GM12878 (cell line): ENCODE results near the gene ETV4. TPM values are rescaled to one million over a fixed set of nuclear protein-coding genes. Genes with fewer than 3 reads are reported as not detected.

Source experiments
- ATAC-seq: fragments of 200-7000 bp; cut with Tn5 transposase; 3 replicates; pipeline ENCODE4 v1.9.1; 2020; ENCODE audit warnings: mild to moderate bottlenecking, moderate library complexity
- BruUV-seq: library from RNA; stranded (reverse); fragments of 400-500 nt; replicated peaks from 2 replicates; lab custom pipeline; 2021; lab: Mats Ljungman, UMichigan
- CTCF ChIA-PET: fragments of 300-600 bp; sonication (Branson Sonifier 250); formaldehyde crosslinking; extraction: SDS; loops from one replicate; lab custom pipeline; 2021; ENCODE audit warnings: inconsistent platforms; lab: Yijun Ruan, JAX
- POLR2A ChIA-PET: fragments of 350-600 bp; formaldehyde crosslinking; extraction: SDS; loops from one replicate; lab custom pipeline; 2021; ENCODE audit warnings: inconsistent platforms; lab: Charles Lee
- RAD21 ChIA-PET: fragments of 300-600 bp; sonication (Branson Sonifier 250); formaldehyde crosslinking; loops from one replicate; lab custom pipeline; 2023; ENCODE audit warnings: antibody characterized with exemption; ENCODE audit not compliant: unreplicated experiment; lab: Charles Lee
- SMC1A ChIA-PET: fragments of 300-600 bp; sonication (Branson Sonifier 250); formaldehyde crosslinking; loops from one replicate; lab custom pipeline; 2023; ENCODE audit not compliant: unreplicated experiment, uncharacterized antibody; lab: Charles Lee
- DNase-seq: peaks from one replicate; pipeline ENCODE4 v3.0.0-alpha.2; 2011; ENCODE audit warnings: low read depth, low spot score
- FAIRE-seq: peaks from 3 replicates; lab custom pipeline; 2011; peaks lifted over from hg19 to GRCh38; lab: Jason Lieb, UNC
- H2AFZ ChIP-seq: 2 replicates; pipeline ENCODE4 v1.6.0; 2011; ENCODE audit warnings: low read depth, low read length, control low read depth; ENCODE audit not compliant: control insufficient read depth
- H3K27ac ChIP-seq: 2 replicates; pipeline ENCODE4 v1.5.1; 2011; ENCODE audit warnings: control low read depth; ENCODE audit not compliant: control insufficient read depth, insufficient read depth
- H3K27me3 ChIP-seq, 2 experiments: replicated peaks in 1 of 2; 2 replicates each; pipeline versions ENCODE4 v1.6.0 to v1.6.1; 2011; ENCODE audit warnings: low read length in 1 of 2; ENCODE audit not compliant: control insufficient read depth in 2 of 2, insufficient read depth in 2 of 2
- H3K36me3 ChIP-seq, 2 experiments: 2 replicates each; pipeline ENCODE4 v1.5.1; 2011; ENCODE audit warnings: low read length in 1 of 2; ENCODE audit not compliant: control insufficient read depth in 2 of 2, insufficient read depth in 2 of 2
- H3K4me1 ChIP-seq: 2 replicates; pipeline ENCODE4 v1.6.1; 2011; ENCODE audit warnings: mild to moderate bottlenecking, low read length, moderate library complexity, mixed read lengths; ENCODE audit not compliant: control insufficient read depth, insufficient read depth
- H3K4me2 ChIP-seq: 2 replicates; pipeline ENCODE4 v1.6.0; 2011; ENCODE audit warnings: control low read depth; ENCODE audit not compliant: control insufficient read depth, insufficient read depth
- H3K4me3 ChIP-seq: fragments of 200-600 bp; sonication (generic); 2 replicates; pipeline ENCODE4 v1.5.1; 2016
- H3K79me2 ChIP-seq: 2 replicates; pipeline ENCODE4 v1.6.0; 2011; ENCODE audit warnings: low read length; ENCODE audit not compliant: control insufficient read depth, insufficient read depth
- H3K9ac ChIP-seq: 2 replicates; pipeline ENCODE4 v1.8.0; 2011; ENCODE audit warnings: low read length, control low read depth, mixed read lengths; ENCODE audit not compliant: control insufficient read depth, insufficient read depth
- H3K9me3 ChIP-seq: replicated peaks from 3 replicates; pipeline ENCODE4 v1.5.1; 2011; ENCODE audit warnings: mild to moderate bottlenecking, low read length; ENCODE audit not compliant: control insufficient read depth, insufficient read depth
- H4K20me1 ChIP-seq: 2 replicates; pipeline ENCODE4 v1.6.0; 2011; ENCODE audit not compliant: control insufficient read depth, insufficient read depth
- ETV6 ChIP-seq, 2 experiments: fragments of 450-650 bp in 1 of 2; IDR thresholded peaks in 1 of 2; conservative IDR thresholded peaks in 1 of 2; 2 replicates each; pipeline ENCODE4 v1.6.1; 2014; ENCODE audit warnings: antibody characterized with exemption in 1 of 2, borderline replicate concordance in 1 of 2, low read depth in 1 of 2, mild to moderate bottlenecking in 1 of 2, moderate library complexity in 1 of 2
- MTA3 ChIP-seq: IDR thresholded peaks from 2 replicates; pipeline ENCODE4 v1.6.1; 2012; ENCODE audit warnings: low read length, inconsistent platforms, borderline replicate concordance
- PAX8 ChIP-seq: fragments of 450-650 bp; IDR thresholded peaks from 2 replicates; pipeline ENCODE4 v1.6.1; 2017; ENCODE audit warnings: mild to moderate bottlenecking, moderate library complexity
- SIN3A ChIP-seq: IDR thresholded peaks from 2 replicates; pipeline ENCODE4 v1.6.1; 2012; ENCODE audit warnings: low read depth, low read length, improper control_type of control experiment
- TBL1XR1 ChIP-seq: IDR thresholded peaks from 2 replicates; pipeline ENCODE4 v1.6.1; 2012; ENCODE audit warnings: low read depth, low read length, improper control_type of control experiment
- ZNF207 ChIP-seq: fragments of 450-650 bp; IDR thresholded peaks from 2 replicates; pipeline ENCODE4 v1.6.1; 2014; ENCODE audit warnings: antibody characterized with exemption, mild to moderate bottlenecking, borderline replicate concordance
- WGBS: methylation state at CpG from one replicate; pipeline ENCODE4 v1.1.6; 2016; ENCODE audit warnings: low lambda C conversion rate; ENCODE audit not compliant: insufficient replicate concordance, insufficient coverage; ENCODE audit errors: missing lambda C conversion rate; 5-methylcytosine and 5-hydroxymethylcytosine counted together
- in situ Hi-C: fragments of 300-500 bp; cut with MboI; formaldehyde crosslinking; loops from 9 replicates; pipeline ENCODE4 v1.14.3; 2018; ENCODE audit warnings: mixed read lengths
- intact Hi-C: fragments of 100-400 bp; cut with micrococcal nuclease; formaldehyde crosslinking; loops from one replicate; pipeline ENCODE4 v1.14.2; 2022; ENCODE audit not compliant: unreplicated experiment
- polyA plus RNA-seq, 11 experiments: library from polyadenylated mRNA; depleted of rRNA in 4 of 11; unstranded in 6 of 11; stranded (reverse) in 5 of 11; fragments of >200 nt; fragmentation: Nextera tagmentation in 4 of 11; fragmentation: Illumina TruSeq in 1 of 11; extraction: Ambion mirVana in 4 of 11; extraction: Trizol in 1 of 11; gene quantifications; 1 replicate in 1 of 11; 2 replicates in 10 of 11; pipeline versions ENCODE4 v1.2.1 to v1.2.3, GENCODE V29; 2011 to 2016; ENCODE audit warnings: inconsistent platforms in 2 of 11, missing spikeins in 2 of 11, low read depth in 1 of 11
- total RNA-seq, 4 experiments: library from RNA; depleted of rRNA in 3 of 4; stranded (reverse); fragments of >200 nt in 3 of 4; fragmentation: Illumina TruSeq in 1 of 4; extraction: Trizol in 1 of 4; gene quantifications; 2 replicates each; pipeline versions ENCODE4 v1.2.1 to v1.2.3, GENCODE V29; 2013 to 2021

ETV4 gene
- total and polyA plus RNA-seq, 10 of the 15 experiments (the other 5 are each of a cell fraction or from before 2014, with no cell fraction given), result 0.19 to 14.5 (median 1.8) TPM

DNA sequence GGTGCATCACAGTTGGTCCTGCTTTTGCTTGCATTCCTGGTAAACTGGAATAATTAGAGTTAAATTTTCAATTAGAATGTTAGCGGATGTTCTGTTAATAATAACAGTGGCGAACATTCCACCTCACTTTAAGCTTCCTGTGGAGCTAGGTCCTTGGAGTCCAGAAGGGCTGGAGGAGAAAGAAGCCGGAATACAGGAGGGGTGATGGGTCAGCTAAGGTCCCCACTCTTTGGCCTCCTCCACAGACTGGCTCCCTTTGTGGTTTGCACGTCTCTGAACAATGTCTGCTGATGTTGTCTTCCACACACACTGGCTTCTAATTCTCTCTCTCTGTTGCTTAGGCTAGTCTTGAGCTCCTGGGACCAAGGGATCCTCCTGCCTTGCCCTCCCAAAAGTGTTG is 35.0 kb upstream of the ETV4 start:
- ChIA-PET SMC1A (interaction anchor here (0.7 to 1.0 kb wide), 2 partner anchors 20 to 78 kb away, joined by 3 read pairs; no protein-coding TSS in a partner anchor), POLR2A (no interaction called here), CTCF (interaction anchor here (0.8 to 1.0 kb wide), 3 partner anchors 63 to 97 kb away, joined by 3 to 5 read pairs (median 3); partner anchors contain the start of gene DHX8), RAD21 (interaction anchor here (0.8 to 1.6 kb wide), 2 partner anchors 10 to 93 kb away, joined by 4 read pairs; no protein-coding TSS in a partner anchor)
- ATAC-seq (no peak), FAIRE-seq (no peak), DNase-seq (no peak)
- no peak for TF ChIP-seq SIN3A
- no peak for TF ChIP-seq MTA3
- no peak for TF ChIP-seq ETV6 (conservative IDR thresholded peaks at IDR 0.05 in 1 of 2, IDR thresholded peaks at IDR 0.05 in 1 of 2; ENCODE audit: borderline replicate concordance in 1 of 2, low read depth in 1 of 2)
- TF ChIP-seq TBL1XR1, result no peak
- no peak for TF ChIP-seq PAX8
- TF ChIP-seq ZNF207, result no peak
- Histone ChIP-seq H3K4me1 (peaks cover 25% of the 10 kb centered on the region), H2AFZ (no peak overlapping the region), H3K9ac (no peak overlapping the region), H3K27ac (no peak overlapping the region), H3K79me2 (no peaks in the 10 kb centered on the region), H3K4me2 (no peak overlapping the region), H3K27me3 (no peaks in the 10 kb centered on the region), H4K20me1 (no peaks in the 10 kb centered on the region), H3K4me3 (no peak overlapping the region), H3K36me3 (no peaks in the 10 kb centered on the region), H3K9me3 (no peaks in the 10 kb centered on the region)
- in situ Hi-C loops, result no loop called here
- intact Hi-C loops, result no loop called here
- BruUV-seq, result no TSS peak
- WGBS, result 76% methylated on average over 4 of the region's 4 CpGs
